H9 (cell line): ENCODE results near the gene SEZ6. TPM values are rescaled to one million over a fixed set of nuclear protein-coding genes. Genes with fewer than 3 reads are reported as not detected.

ENCODE experiments used
- DNase-seq: peaks from one replicate; pipeline ENCODE4 v3.0.0-alpha.2; 2017
- H2AFZ ChIP-seq: one replicate; pipeline ENCODE4 v1.6.1; 2013; ENCODE audit warnings: mild to moderate bottlenecking, low read length, control low read depth, moderate library complexity
- H2AK5ac ChIP-seq: 2 replicates; pipeline ENCODE4 v1.6.1; 2013; ENCODE audit warnings: low read length, control low read depth, mixed read lengths; ENCODE audit not compliant: insufficient read length
- H2BK120ac ChIP-seq: one replicate; pipeline ENCODE4 v1.6.1; 2013; ENCODE audit warnings: low read depth, mild to moderate bottlenecking, low read length, control low read depth, inconsistent platforms; ENCODE audit not compliant: poor library complexity, severe bottlenecking
- H2BK12ac ChIP-seq: 2 replicates; pipeline ENCODE4 v1.6.1; 2013; ENCODE audit warnings: low read length, control low read depth, mixed read lengths, low read depth; ENCODE audit not compliant: insufficient read length
- H2BK15ac ChIP-seq: 2 replicates; pipeline ENCODE4 v1.6.1; 2013; ENCODE audit warnings: low read depth, low read length, control low read depth
- H2BK20ac ChIP-seq: one replicate; pipeline ENCODE4 v1.6.1; 2013; ENCODE audit warnings: low read depth, mild to moderate bottlenecking, low read length, control low read depth, inconsistent platforms; ENCODE audit not compliant: poor library complexity, severe bottlenecking
- H2BK5ac ChIP-seq: 2 replicates; pipeline ENCODE4 v1.6.1; 2013; ENCODE audit warnings: low read length, control low read depth, mixed read lengths; ENCODE audit not compliant: insufficient read length
- H3K14ac ChIP-seq: 2 replicates; pipeline ENCODE4 v1.6.1; 2013; ENCODE audit warnings: low read length, control low read depth; ENCODE audit not compliant: insufficient read depth
- H3K18ac ChIP-seq: 2 replicates; pipeline ENCODE4 v1.6.1; 2013; ENCODE audit warnings: low read depth, mild to moderate bottlenecking, mixed read lengths, low read length, control low read depth; ENCODE audit not compliant: insufficient read length
- H3K23ac ChIP-seq: 2 replicates; pipeline ENCODE4 v1.6.1; 2013; ENCODE audit warnings: low read length, control low read depth, mixed read lengths, low read depth; ENCODE audit not compliant: insufficient read length
- H3K23me2 ChIP-seq: 2 replicates; pipeline ENCODE4 v1.6.1; 2013; ENCODE audit warnings: low read depth, mild to moderate bottlenecking, mixed read lengths, low read length, control low read depth; ENCODE audit not compliant: insufficient read length, poor library complexity, severe bottlenecking
- H3K27ac ChIP-seq: 2 replicates; pipeline ENCODE4 v1.5.1; 2013; ENCODE audit warnings: low read length, control low read depth, mixed read lengths, low read depth; ENCODE audit not compliant: insufficient read length
- H3K27me3 ChIP-seq: 2 replicates; pipeline ENCODE4 v1.6.1; 2013; ENCODE audit warnings: low read length, control low read depth, inconsistent platforms; ENCODE audit not compliant: insufficient read depth
- H3K4ac ChIP-seq: 2 replicates; pipeline ENCODE4 v1.6.1; 2013; ENCODE audit warnings: low read depth, mild to moderate bottlenecking, control low read depth, inconsistent platforms, low read length, moderate library complexity
- H3K4me1 ChIP-seq: 2 replicates; pipeline ENCODE4 v1.6.1; 2013; ENCODE audit warnings: low read length, control low read depth, inconsistent platforms; ENCODE audit not compliant: insufficient read depth
- H3K4me2 ChIP-seq: 2 replicates; pipeline ENCODE4 v1.6.1; 2013; ENCODE audit warnings: low read length, control low read depth, mixed read lengths; ENCODE audit not compliant: insufficient read length, insufficient read depth
- H3K56ac ChIP-seq: 2 replicates; pipeline ENCODE4 v1.6.1; 2013; ENCODE audit warnings: low read depth, mild to moderate bottlenecking, mixed read lengths, low read length, control low read depth; ENCODE audit not compliant: insufficient read length
- H3K79me1 ChIP-seq: 2 replicates; pipeline ENCODE4 v1.6.1; 2013; ENCODE audit warnings: low read depth, mild to moderate bottlenecking, moderate library complexity, low read length, control low read depth, inconsistent platforms; ENCODE audit not compliant: insufficient read depth, poor library complexity, severe bottlenecking
- H3K79me2 ChIP-seq: 2 replicates; pipeline ENCODE4 v1.6.1; 2013; ENCODE audit warnings: low read length, control low read depth, inconsistent platforms; ENCODE audit not compliant: insufficient read depth
- H3K9ac ChIP-seq: 2 replicates; pipeline ENCODE4 v1.6.1; 2013; ENCODE audit warnings: low read length, control low read depth, mixed read lengths; ENCODE audit not compliant: insufficient read length; ENCODE audit errors: extremely low read depth
- H3K9me3 ChIP-seq: one replicate; pipeline ENCODE4 v1.6.1; 2013; ENCODE audit warnings: low read depth, low read length, inconsistent platforms; ENCODE audit not compliant: control insufficient read depth
- H3T11ph ChIP-seq: one replicate; pipeline ENCODE4 v1.6.1; 2013; ENCODE audit warnings: mild to moderate bottlenecking, low read length, control low read depth, inconsistent platforms
- H4K20me1 ChIP-seq: one replicate; pipeline ENCODE4 v1.6.1; 2013; ENCODE audit not compliant: control insufficient read depth, insufficient read length, insufficient read depth
- H4K5ac ChIP-seq: 2 replicates; pipeline ENCODE4 v1.6.1; 2013; ENCODE audit warnings: low read depth, mild to moderate bottlenecking, mixed read lengths, low read length, control low read depth; ENCODE audit not compliant: insufficient read length
- H4K8ac ChIP-seq: replicated peaks from 2 replicates; pipeline ENCODE4 v1.6.1; 2013; ENCODE audit warnings: low read length, control low read depth, mixed read lengths, low read depth; ENCODE audit not compliant: insufficient read length
- H4K91ac ChIP-seq: 2 replicates; pipeline ENCODE4 v1.6.1; 2013; ENCODE audit warnings: low read depth, mild to moderate bottlenecking, moderate library complexity, mixed read lengths, low read length, control low read depth; ENCODE audit not compliant: insufficient read length
- H3K27ac Mint-ChIP-seq, 3 experiments: 2 replicates in 2 of 3; 3 replicates in 1 of 3; pipeline ENCODE4 v1.8.0; 2020 to 2021; ENCODE audit warnings: mixed read lengths in 3 of 3, mild to moderate bottlenecking in 1 of 3, moderate library complexity in 1 of 3
- H3K27me3 Mint-ChIP-seq: 2 replicates; pipeline ENCODE4 v1.8.0; 2021; ENCODE audit warnings: low read depth, mild to moderate bottlenecking, moderate library complexity, mixed read lengths
- H3K36me3 Mint-ChIP-seq, 3 experiments: 2 replicates in 2 of 3; 3 replicates in 1 of 3; pipeline ENCODE4 v1.8.0; 2020 to 2021; ENCODE audit warnings: low read depth in 3 of 3, mixed read lengths in 3 of 3; ENCODE audit not compliant: insufficient read depth in 1 of 3
- H3K4me1 Mint-ChIP-seq, 2 experiments: 2 replicates each; pipeline ENCODE4 v1.8.0; 2020; ENCODE audit warnings: mixed read lengths in 2 of 2
- H3K4me3 Mint-ChIP-seq, 2 experiments: 2 replicates in 1 of 2; 3 replicates in 1 of 2; pipeline ENCODE4 v1.8.0; 2020 to 2021; ENCODE audit warnings: mild to moderate bottlenecking in 2 of 2, mixed read lengths in 2 of 2, moderate library complexity in 1 of 2
- H3K9me3 Mint-ChIP-seq, 2 experiments: 2 replicates in 1 of 2; 3 replicates in 1 of 2; pipeline ENCODE4 v1.8.0; 2020; ENCODE audit warnings: mild to moderate bottlenecking in 2 of 2, mixed read lengths in 2 of 2, moderate library complexity in 1 of 2
- CTCF ChIP-seq: fragments of 200-600 bp; sonication (generic); conservative IDR thresholded peaks from 3 replicates; pipeline ENCODE4 v1.8.0; 2021; ENCODE audit warnings: antibody characterized with exemption, mild to moderate bottlenecking
- WGBS: extraction: QIAGEN DNeasy Blood & Tissue Kit; methylation state at CpG from one replicate; pipeline ENCODE4 v1.1.7; 2013; ENCODE audit warnings: missing lambda C conversion rate, low lambda C conversion rate, mixed read lengths; ENCODE audit not compliant: insufficient read length; ENCODE audit errors: extremely low coverage; 5-methylcytosine and 5-hydroxymethylcytosine counted together
- total RNA-seq: library from RNA; stranded (reverse); gene quantifications from 2 replicates; pipeline ENCODE4 v1.2.1, GENCODE V29; 2021

The SEZ6 gene
- total RNA-seq, 1 experiment from 2014 or later = 1.8 TPM

- H4K20me1 ChIP-seq = no peaks in the 10 kb centered on the region
- H3K9me3 ChIP-seq = no peaks in the 10 kb centered on the region
- H3K4me1 Mint-ChIP-seq = peaks cover 11 to 14% of the 10 kb centered on the region in 2 experiments
- no peak overlapping the region for H3K4ac ChIP-seq
- no peak overlapping the region for H3K56ac ChIP-seq
- H2BK12ac ChIP-seq = no peak overlapping the region
- no peak overlapping the region for H4K91ac ChIP-seq
- no peaks in the 10 kb centered on the region for H3K79me2 ChIP-seq
- H2AFZ ChIP-seq = no peak overlapping the region
- no peak overlapping the region for H3K27ac Mint-ChIP-seq
- H2BK120ac ChIP-seq = no peak overlapping the region
- H3K9ac ChIP-seq = no peak overlapping the region
- H3K27ac ChIP-seq = no peak overlapping the region
- H3K4me3 Mint-ChIP-seq = no peak overlapping the region
- no peak overlapping the region for H3K14ac ChIP-seq
- H3K23ac ChIP-seq = no peak overlapping the region
- no peak overlapping the region for H4K5ac ChIP-seq
- no peaks in the 10 kb centered on the region for H3K27me3 ChIP-seq
- no peak overlapping the region for H3K4me2 ChIP-seq
- TF ChIP-seq CTCF = no peak
- WGBS = no CpG with 5 or more reads among the region's 7 CpGs
- no peak overlapping the region for H2AK5ac ChIP-seq
- no peaks in the 10 kb centered on the region for H3K36me3 Mint-ChIP-seq
- no peak overlapping the region for H4K8ac ChIP-seq
- no peaks in the 10 kb centered on the region for H3K9me3 Mint-ChIP-seq
- H3K27me3 Mint-ChIP-seq = peaks cover 2% of the 10 kb centered on the region
- H3K23me2 ChIP-seq = no peaks in the 10 kb centered on the region
- no peak overlapping the region for H3T11ph ChIP-seq
- H2BK20ac ChIP-seq = no peak overlapping the region
- DNase-seq = no peak
- H3K4me1 ChIP-seq = peaks cover 5% of the 10 kb centered on the region; the same call in 1 of the 2 replicates
- no peaks in the 10 kb centered on the region for H3K79me1 ChIP-seq
- H3K18ac ChIP-seq = no peak overlapping the region
- H2BK5ac ChIP-seq = no peak overlapping the region
- H2BK15ac ChIP-seq = no peak overlapping the region
Measured at GRCh38 chr17:28957992-28958355, 47.9 kb downstream of the SEZ6 start.
